Neural crest cell (in vitro differentiated cells): Measurements from ENCODE around the gene BMP15. TPM values are rescaled to one million over a fixed set of nuclear protein-coding genes. Genes with fewer than 3 reads are reported as not detected.

Source experiments
- DNase-seq: peaks from one replicate; pipeline ENCODE4 v3.0.0; 2021; ENCODE audit warnings: low read depth, mixed read lengths, low spot score
- H3K27ac Mint-ChIP-seq: one replicate; pipeline ENCODE4 v1.8.0; 2021; ENCODE audit warnings: mild to moderate bottlenecking, mixed read lengths; ENCODE audit not compliant: unreplicated experiment
- H3K27me3 Mint-ChIP-seq: 2 replicates; pipeline ENCODE4 v1.8.0; 2021; ENCODE audit warnings: low read depth, mild to moderate bottlenecking, mixed read lengths
- H3K36me3 Mint-ChIP-seq: 2 replicates; pipeline ENCODE4 v1.8.0; 2021; ENCODE audit warnings: low read depth, mild to moderate bottlenecking, mixed read lengths
- H3K4me1 Mint-ChIP-seq: 2 replicates; pipeline ENCODE4 v1.8.0; 2021; ENCODE audit warnings: mixed read lengths
- H3K4me3 Mint-ChIP-seq: one replicate; pipeline ENCODE4 v1.8.0; 2021; ENCODE audit warnings: mild to moderate bottlenecking, mixed read lengths
- H3K9me3 Mint-ChIP-seq: 2 replicates; pipeline ENCODE4 v1.8.0; 2021; ENCODE audit warnings: mixed read lengths
- long read RNA-seq: library from polyadenylated mRNA; unstranded; transcript quantifications from one replicate; pipeline ENCODE4 v2.0.0, GENCODE V29; 2020
- total RNA-seq: library from RNA; stranded (reverse); gene quantifications from 2 replicates; pipeline ENCODE4 v1.2.1, GENCODE V29; 2021
- TF ChIP-seq, protein P1 (sequence below): fragments of 200-600 bp; sonication (generic); conservative IDR thresholded peaks from 2 replicates; pipeline ENCODE4 v1.5.0; 2021; ENCODE audit warnings: antibody characterized with exemption, mild to moderate bottlenecking

The BMP15 gene
- total RNA-seq, result not detected in 2 replicates
- long read RNA-seq, result 0 reads

DNA sequence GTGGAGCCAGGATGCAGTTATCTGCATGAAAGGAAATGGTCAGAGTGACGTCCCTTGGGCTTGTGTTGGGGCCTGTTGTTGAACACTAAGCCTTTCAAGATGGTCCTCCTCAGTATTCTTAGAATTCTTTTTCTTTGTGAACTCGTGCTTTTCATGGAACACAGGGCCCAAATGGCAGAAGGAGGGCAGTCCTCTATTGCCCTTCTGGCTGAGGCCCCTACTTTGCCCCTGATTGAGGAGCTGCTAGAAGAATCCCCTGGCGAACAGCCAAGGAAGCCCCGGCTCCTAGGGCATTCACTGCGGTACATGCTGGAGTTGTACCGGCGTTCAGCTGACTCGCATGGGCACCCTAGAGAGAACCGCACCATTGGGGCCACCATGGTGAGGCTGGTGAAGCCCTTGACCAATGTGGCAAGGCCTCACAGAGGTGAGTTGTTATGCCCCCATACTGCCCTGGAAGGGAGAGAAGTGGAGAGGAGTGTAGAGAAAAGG lies at the start of gene BMP15:
TSS of gene BMP15 (plus strand) at position 51 of the 492 bp plus-strand sequence. CDS start at position 100, 49 bp downstream.
- no peaks in the 10 kb centered on the region for H3K9me3 Mint-ChIP-seq

DNA sequence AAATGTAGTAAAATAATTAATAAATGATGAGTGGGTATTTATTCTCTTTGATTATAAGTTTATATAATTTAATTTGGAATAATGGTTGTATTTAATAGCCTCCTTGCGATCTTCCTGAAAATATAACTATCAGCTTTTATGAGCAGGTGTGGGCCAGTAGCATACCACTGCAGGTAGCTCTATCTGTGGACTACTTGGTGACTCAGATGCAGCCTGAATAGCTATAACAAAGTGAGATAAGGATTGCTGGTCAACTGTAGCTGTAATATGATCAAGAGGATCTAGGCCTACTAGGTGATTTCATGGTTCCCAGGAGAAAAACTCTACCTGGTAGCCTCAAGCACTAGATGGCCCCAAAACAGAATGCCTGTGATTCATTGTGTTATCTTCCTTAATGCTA lies 47.1 kb upstream of the BMP15 start:
- no peak overlapping the region for H3K4me3 Mint-ChIP-seq
- TF ChIP-seq, protein P1, sequence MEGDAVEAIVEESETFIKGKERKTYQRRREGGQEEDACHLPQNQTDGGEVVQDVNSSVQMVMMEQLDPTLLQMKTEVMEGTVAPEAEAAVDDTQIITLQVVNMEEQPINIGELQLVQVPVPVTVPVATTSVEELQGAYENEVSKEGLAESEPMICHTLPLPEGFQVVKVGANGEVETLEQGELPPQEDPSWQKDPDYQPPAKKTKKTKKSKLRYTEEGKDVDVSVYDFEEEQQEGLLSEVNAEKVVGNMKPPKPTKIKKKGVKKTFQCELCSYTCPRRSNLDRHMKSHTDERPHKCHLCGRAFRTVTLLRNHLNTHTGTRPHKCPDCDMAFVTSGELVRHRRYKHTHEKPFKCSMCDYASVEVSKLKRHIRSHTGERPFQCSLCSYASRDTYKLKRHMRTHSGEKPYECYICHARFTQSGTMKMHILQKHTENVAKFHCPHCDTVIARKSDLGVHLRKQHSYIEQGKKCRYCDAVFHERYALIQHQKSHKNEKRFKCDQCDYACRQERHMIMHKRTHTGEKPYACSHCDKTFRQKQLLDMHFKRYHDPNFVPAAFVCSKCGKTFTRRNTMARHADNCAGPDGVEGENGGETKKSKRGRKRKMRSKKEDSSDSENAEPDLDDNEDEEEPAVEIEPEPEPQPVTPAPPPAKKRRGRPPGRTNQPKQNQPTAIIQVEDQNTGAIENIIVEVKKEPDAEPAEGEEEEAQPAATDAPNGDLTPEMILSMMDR, result no peak
- H3K4me1 Mint-ChIP-seq, result no peaks in the 10 kb centered on the region
- H3K27ac Mint-ChIP-seq, result no peak overlapping the region
- H3K36me3 Mint-ChIP-seq, result no peaks in the 10 kb centered on the region
- no peaks in the 10 kb centered on the region for H3K27me3 Mint-ChIP-seq
- peaks cover 7% of the 10 kb centered on the region for H3K9me3 Mint-ChIP-seq
- DNase-seq, result no peak

More for the DNA sequence above, at the start of gene BMP15:
- DNase-seq, result no peak
- no peaks in the 10 kb centered on the region for H3K36me3 Mint-ChIP-seq
- no peak within 1 kb of the TSS for H3K4me3 Mint-ChIP-seq
- H3K4me1 Mint-ChIP-seq, result no peaks in the 10 kb centered on the region
- H3K27ac Mint-ChIP-seq, result no peak within 1 kb of the TSS
- no peaks in the 10 kb centered on the region for H3K27me3 Mint-ChIP-seq
- TF ChIP-seq, protein P1, result no peak

DNA sequence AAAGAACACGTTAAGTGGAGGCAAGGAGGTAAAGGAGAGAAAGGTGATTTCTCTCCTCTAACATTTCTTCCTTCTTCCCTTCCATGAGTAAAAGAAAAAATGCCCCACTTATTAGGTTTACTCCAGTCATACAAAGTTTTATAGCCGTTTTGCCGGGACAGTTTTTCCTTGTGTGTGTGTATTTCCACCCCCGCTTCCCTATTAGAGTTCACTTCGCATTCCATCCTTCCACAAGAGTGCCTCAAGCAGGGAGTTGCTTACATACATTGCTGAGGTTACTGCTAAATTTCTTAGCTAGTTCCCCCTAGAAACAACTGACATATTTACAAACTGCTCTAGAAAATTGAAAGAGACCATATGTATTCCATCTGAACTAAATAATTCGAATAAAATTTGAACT lies 45.2 kb upstream of the BMP15 start:
- Mint-ChIP-seq H3K4me3 (no peak overlapping the region), H3K27ac (no peak overlapping the region), H3K4me1 (no peaks in the 10 kb centered on the region), H3K9me3 (peaks cover 12% of the 10 kb centered on the region), H3K36me3 (no peaks in the 10 kb centered on the region), H3K27me3 (no peaks in the 10 kb centered on the region)
- TF ChIP-seq, protein P1, result no peak
- no peak for DNase-seq

DNA sequence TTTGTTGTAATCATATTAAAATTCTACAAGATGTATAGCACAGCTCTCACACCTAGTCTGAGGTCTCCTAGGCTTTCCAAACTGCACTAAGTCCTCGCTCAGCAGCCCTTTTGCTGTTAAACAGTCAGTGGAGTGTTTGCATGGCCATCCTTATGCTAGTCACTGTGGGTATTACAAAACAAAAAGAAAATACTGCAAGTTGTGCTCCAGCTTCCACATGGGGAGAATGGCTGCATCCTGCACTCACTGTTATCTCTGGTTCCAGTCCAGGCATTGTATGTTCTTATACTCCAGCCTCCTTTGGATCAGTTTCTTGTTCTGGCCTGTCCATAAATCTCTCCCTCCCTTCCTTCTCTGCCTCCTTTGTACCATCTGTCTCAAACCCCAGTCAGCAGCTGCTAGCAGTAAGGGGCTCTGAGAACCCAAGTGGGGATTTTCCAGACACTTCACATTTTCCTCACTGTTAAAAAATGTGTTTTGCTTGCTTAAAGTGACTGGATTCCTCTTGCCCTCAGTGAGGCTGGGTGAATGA lies 38.5 kb upstream of the BMP15 start:
- peaks cover 2% of the 10 kb centered on the region for H3K27me3 Mint-ChIP-seq
- H3K4me1 Mint-ChIP-seq, result no peaks in the 10 kb centered on the region
- peaks cover 5% of the 10 kb centered on the region for H3K9me3 Mint-ChIP-seq
- no peak for DNase-seq
- TF ChIP-seq, protein P1, result no peak
- H3K4me3 Mint-ChIP-seq, result no peak overlapping the region
- H3K36me3 Mint-ChIP-seq, result no peaks in the 10 kb centered on the region
- no peak overlapping the region for H3K27ac Mint-ChIP-seq

DNA sequence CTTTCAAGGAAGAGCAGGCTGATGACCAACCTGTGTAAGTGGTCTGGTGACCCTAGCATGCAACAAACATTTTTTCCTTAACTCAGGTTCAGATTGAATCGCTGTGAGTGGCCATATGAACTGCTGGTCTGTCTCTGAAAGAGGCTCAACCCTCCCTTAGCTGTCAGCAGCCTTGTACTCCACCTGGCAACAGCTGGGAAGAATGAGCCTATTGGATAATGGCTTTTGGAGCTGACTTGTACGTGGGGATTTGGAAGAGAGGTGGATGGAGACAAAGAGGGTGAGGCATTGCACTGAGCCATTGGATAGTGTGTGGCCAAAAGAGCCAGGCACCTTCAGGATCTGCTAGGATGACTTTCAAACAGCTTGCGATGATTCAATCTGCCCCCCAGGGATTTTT lies 35.7 kb upstream of the BMP15 start:
- H3K27ac Mint-ChIP-seq, result no peak overlapping the region
- TF ChIP-seq, protein P1, result no peak
- peaks cover under 1% of the 10 kb centered on the region for H3K9me3 Mint-ChIP-seq
- H3K4me1 Mint-ChIP-seq, result no peaks in the 10 kb centered on the region
- peaks cover 2% of the 10 kb centered on the region for H3K27me3 Mint-ChIP-seq
- DNase-seq, result no peak
- no peak overlapping the region for H3K4me3 Mint-ChIP-seq
- no peaks in the 10 kb centered on the region for H3K36me3 Mint-ChIP-seq
